Subcutaneous adipose tissue (tissue), 4 donors: ENCODE results near the gene MCOLN1. TPM values are rescaled to one million over a fixed set of nuclear protein-coding genes. Genes with fewer than 3 reads are reported as not detected.

Source experiments
- CTCF ChIP-seq: fragments of 450-650 bp; IDR thresholded peaks from one replicate; pipeline ENCODE4 v1.5.1; 2016; ENCODE audit warnings: low read depth, mild to moderate bottlenecking, control low read depth, antibody characterized with exemption, moderate library complexity
- total RNA-seq, 4 donors: library from RNA; depleted of rRNA; stranded (reverse); fragments of >200 nt; gene quantifications; one replicate each; pipeline ENCODE4 v1.1.0, GENCODE V29; 2016

MCOLN1 gene
- total RNA-seq, 4 donors from 2014 or later: 28.6 to 50.8 (median 30.2) TPM

- no peak for TF ChIP-seq CTCF
Observed at GRCh38 chr19:7541475-7541824, 19.0 kb downstream of the MCOLN1 start.

GRCh38 chr19:7541828-7542443 lies 19.5 kb downstream of the MCOLN1 start:
- TF ChIP-seq CTCF: no peak

- no peak for TF ChIP-seq CTCF
Observed at GRCh38 chr19:7542556-7543348, 20.3 kb downstream of the MCOLN1 start.

GRCh38 chr19:7544626-7545025 lies 22.2 kb downstream of the MCOLN1 start:
- no peak for TF ChIP-seq CTCF

- TF ChIP-seq CTCF: no peak
Observed at GRCh38 chr19:7545300-7545699, 22.9 kb downstream of the MCOLN1 start.

- TF ChIP-seq CTCF: no peak
Observed at GRCh38 chr19:7545904-7546303, 23.5 kb downstream of the MCOLN1 start.

- TF ChIP-seq CTCF: no peak
Observed at GRCh38 chr19:7547159-7547558, 24.7 kb downstream of the MCOLN1 start.
